ENCODE data around the gene FAM216B. TPM values are rescaled to one million over a fixed set of nuclear protein-coding genes. Genes with fewer than 3 reads are reported as not detected.

Gene FAM216B
- total and polyA plus RNA-seq, 9 of the 15 experiments (the other 6 are each of a cell fraction or from before 2014, with no cell fraction given), result not detected

DNA sequence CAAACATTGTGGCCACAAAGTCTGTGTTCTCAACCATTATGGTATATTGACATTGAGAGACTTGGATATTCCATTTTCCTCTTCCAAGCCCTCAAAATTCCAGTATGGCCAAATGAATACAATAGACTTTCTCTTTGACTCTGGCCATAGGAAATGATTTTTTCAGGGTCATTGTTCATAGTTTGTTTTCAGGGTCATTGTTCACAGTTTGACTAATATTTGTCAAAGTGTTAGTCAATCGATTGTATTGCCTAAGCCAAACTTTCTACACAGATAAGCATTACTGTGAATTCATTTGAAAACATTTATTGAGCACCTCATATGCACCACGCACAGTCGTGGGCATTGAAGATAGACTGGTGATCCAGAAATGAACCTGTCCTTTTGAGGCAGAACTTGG lies 22.9 kb upstream of the FAM216B start:
- no peak for TF ChIP-seq HDAC1 (IDR thresholded peaks at IDR 0.05)
- no peak for TF ChIP-seq ZNF57 (CRISPR knock-in tag; IDR thresholded peaks at IDR 0.05)
- TF ChIP-seq ZNF609 (CRISPR knock-in tag; IDR thresholded peaks at IDR 0.05; ENCODE audit: borderline replicate concordance), result no peak
- TF ChIP-seq YBX1 (IDR thresholded peaks at IDR 0.05), result no peak
- no peak for TF ChIP-seq ESRRB (CRISPR knock-in tag; IDR thresholded peaks at IDR 0.05; ENCODE audit: borderline replicate concordance)
- POLR2A ChIA-PET, result no interaction called here

More for the DNA sequence above, 22.9 kb upstream of the FAM216B start:
- Histone ChIP-seq H3K9me1 (ENCODE audit: control insufficient read depth, insufficient read depth, low read length) (no peaks in the 10 kb centered on the region), H3K36me3 (ENCODE audit: control insufficient read depth, insufficient read depth, low read length) (no peaks in the 10 kb centered on the region), H3K4me3 (no peak overlapping the region), H2AFZ (ENCODE audit: low read depth, low read length) (no peak overlapping the region), H3K27ac (ENCODE audit: extremely low read depth, low read depth, low read length) (no peak overlapping the region), H3K9me3 (replicated peaks; ENCODE audit: control insufficient read depth, insufficient read depth, low read depth, low read length) (no peaks in the 10 kb centered on the region), H3K27me3 (ENCODE audit: control insufficient read depth in 2 of 2, insufficient read depth in 2 of 2, low read length in 2 of 2) (no peaks in the 10 kb centered on the region), H3K4me2 (ENCODE audit: insufficient read depth, low read length) (no peak overlapping the region), H4K20me1 (replicated peaks; ENCODE audit: control insufficient read depth, insufficient read depth, low read length) (no peaks in the 10 kb centered on the region), H3K9ac (ENCODE audit: insufficient read depth in 1 of 2, low read depth in 2 of 2, low read length in 2 of 2) (no peak overlapping the region), H3K4me1 (replicated peaks in 1 of 2; ENCODE audit: control insufficient read depth in 2 of 2, insufficient read depth in 2 of 2, low read length in 2 of 2) (no peaks in the 10 kb centered on the region), H3K79me2 (ENCODE audit: control insufficient read depth, insufficient read depth, low read length) (no peaks in the 10 kb centered on the region)
- intact Hi-C loops (cut with micrococcal nuclease), result no loop called here
- BruUV-seq (replicated peaks), result no TSS peak
- in situ Hi-C loops (cut with MboI), result no loop called here
- no peak for ATAC-seq
- FAIRE-seq, result no peak
- CTCF ChIA-PET (ENCODE audit: low intra/inter-chr PET ratio), result no interaction called here
- no peak for DNase-seq (ENCODE audit: extremely low read depth in 1 of 4, low spot score in 3 of 4)
- WGBS (ENCODE audit: insufficient coverage, low coverage, missing lambda C conversion rate), result 0% methylated on average over 3 of the region's 3 CpGs

All from K562 (cell line).